Ovary (tissue), 9 donors: ENCODE data around the gene SLC9A3. TPM values are rescaled to one million over a fixed set of nuclear protein-coding genes. Genes with fewer than 3 reads are reported as not detected.

Experiments
- DNase-seq, 5 donors: peaks; one replicate each; pipeline ENCODE4 v3.0.0-alpha.2; 2019 to 2020
- H3K27ac ChIP-seq, 2 donors: fragments of 200-600 bp; one replicate each; pipeline versions ENCODE4 v1.5.1 to v1.8.0; 2019 to 2022
- H3K27me3 ChIP-seq: fragments of 200-600 bp; one replicate; pipeline ENCODE4 v1.8.0; 2022
- H3K36me3 ChIP-seq: fragments of 200-600 bp; sonication (generic); one replicate; pipeline ENCODE4 v1.5.1; 2019
- H3K4me1 ChIP-seq: one replicate; pipeline ENCODE4 v1.8.1; 2013; ENCODE audit warnings: mild to moderate bottlenecking, moderate library complexity; ENCODE audit not compliant: insufficient read depth
- H3K4me3 ChIP-seq: fragments of 200-600 bp; sonication (generic); one replicate; pipeline ENCODE4 v1.5.1; 2017
- H3K9me3 ChIP-seq, 2 donors: fragments of 200-600 bp in 1 of 2; sonication (generic) in 1 of 2; one replicate each; pipeline versions ENCODE4 v1.5.1 to v1.8.1; 2013 to 2019; ENCODE audit warnings: mild to moderate bottlenecking in 1 of 2, moderate library complexity in 1 of 2
- EP300 ChIP-seq: sonication (generic); formaldehyde crosslinking; IDR thresholded peaks from one replicate; pipeline ENCODE4 v1.6.1; 2017; ENCODE audit warnings: antibody characterized with exemption
- POLR2A ChIP-seq: fragments of 450-650 bp; IDR thresholded peaks from one replicate; pipeline ENCODE4 v1.6.1; 2017; ENCODE audit warnings: antibody characterized with exemption, mild to moderate bottlenecking, moderate library complexity
- WGBS, 3 donors: extraction: QIAGEN DNeasy Blood & Tissue Kit in 1 of 3; methylation state at CpG; one replicate each; pipeline versions ENCODE4 v1.1.5 to v1.1.7; 2013 to 2017; 5-methylcytosine and 5-hydroxymethylcytosine counted together
- intact Hi-C, 4 donors: fragments of 100-400 bp; cut with DNase I; formaldehyde crosslinking; loops; one replicate each; pipeline versions ENCODE4 v1.11.0 to v1.15.1; 2022 to 2023
- polyA plus RNA-seq, 2 donors: library from polyadenylated mRNA; stranded (reverse); fragments of 200-250 nt in 1 of 2; fragments of 350-450 nt in 1 of 2; fragmentation: Illumina TruSeq in 1 of 2; extraction: RNeasy Lipid Tissue Mini Kit (QIAGEN cat#74804) in 1 of 2; gene quantifications; one replicate each; pipeline ENCODE4 v1.2.3, GENCODE V29; 2013 to 2014
- total RNA-seq, 7 donors: library from RNA; depleted of rRNA in 2 of 7; stranded (reverse); fragments of >200 nt in 2 of 7; fragmentation: NEBNext Ultra II Directional in 3 of 7; extraction: Animal tissue kit (Norgen Biotek cat#: 25700) in 3 of 7; gene quantifications; one replicate each; pipeline versions ENCODE4 v1.1.0 to v1.2.4, GENCODE V29; 2016 to 2023
- TF ChIP-seq, protein P1 (sequence below), 3 donors: fragments of 450-650 bp in 2 of 3; fragments of 200-600 bp in 1 of 3; IDR thresholded peaks; one replicate each; pipeline versions ENCODE4 v1.5.1 to v1.8.0; 2016 to 2022; ENCODE audit warnings: antibody characterized with exemption in 3 of 3, mild to moderate bottlenecking in 1 of 3
- donor health status: DM: no; HTN: no; CAD: no; lungs with moderate emphysema.
- donor health status: DM: no; HTN: no; CAD: no.
- donor health status: Bipolar disorder and iron deficiency.
- donor health status: DM: yes; HTN: yes; CAD: no.
- donor health status: DM: no; HTN: no; CAD: no.
- donor health status: DM: yes; HTN: yes; CAD: no.

Gene SLC9A3
- total and polyA plus RNA-seq, 9 donors = 1.2 to 3.6 (median 1.9) TPM

DNA sequence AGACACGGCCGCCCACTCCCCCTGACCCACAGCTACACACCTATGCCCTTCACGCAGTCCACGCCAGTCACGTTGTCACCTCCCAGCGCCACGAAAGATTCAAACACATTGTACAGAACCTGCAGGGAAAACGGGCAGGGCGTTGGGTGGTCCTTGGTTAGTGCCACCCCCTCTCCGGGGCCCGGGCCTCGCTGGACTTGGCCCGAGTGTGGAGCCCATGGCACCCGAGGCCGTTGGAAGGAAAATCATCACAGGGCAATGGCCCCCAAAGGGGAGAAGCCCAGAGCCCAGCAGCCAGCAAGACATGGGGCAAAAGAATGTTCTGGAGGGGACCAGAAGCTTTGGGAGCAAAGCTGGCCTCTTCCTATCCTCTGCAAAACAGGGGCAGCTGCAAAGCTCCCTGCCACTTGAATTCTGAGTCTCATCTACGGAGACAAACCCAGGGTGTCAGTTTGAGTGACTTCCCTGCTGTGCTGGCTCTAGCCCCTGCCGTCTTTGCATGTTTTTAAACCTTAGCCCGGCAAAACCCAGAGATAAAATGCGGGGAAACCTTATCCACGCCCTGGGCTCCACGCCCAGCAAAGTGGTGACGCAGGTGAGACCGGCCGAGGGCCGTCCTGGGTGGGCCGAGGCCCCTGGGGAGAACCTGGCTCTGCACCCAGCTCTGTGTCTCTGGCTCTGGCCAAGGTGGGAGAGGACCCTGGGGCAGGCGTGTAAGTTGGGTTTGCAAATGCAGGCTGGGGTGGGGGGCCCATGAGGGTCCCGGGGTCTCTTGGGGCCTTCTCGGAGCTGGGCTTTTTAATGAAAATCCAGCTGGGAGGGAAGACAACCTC, 38.9 kb downstream of the SLC9A3 start:
- intact Hi-C loops = loop anchor here in 1 of 4 donors (10.0 kb wide), 1 partner anchor 119 kb away; no protein-coding TSS in a partner anchor
- H3K4me3 ChIP-seq = no peak overlapping the region
- TF ChIP-seq POLR2A = no peak
- TF ChIP-seq, protein P1, sequence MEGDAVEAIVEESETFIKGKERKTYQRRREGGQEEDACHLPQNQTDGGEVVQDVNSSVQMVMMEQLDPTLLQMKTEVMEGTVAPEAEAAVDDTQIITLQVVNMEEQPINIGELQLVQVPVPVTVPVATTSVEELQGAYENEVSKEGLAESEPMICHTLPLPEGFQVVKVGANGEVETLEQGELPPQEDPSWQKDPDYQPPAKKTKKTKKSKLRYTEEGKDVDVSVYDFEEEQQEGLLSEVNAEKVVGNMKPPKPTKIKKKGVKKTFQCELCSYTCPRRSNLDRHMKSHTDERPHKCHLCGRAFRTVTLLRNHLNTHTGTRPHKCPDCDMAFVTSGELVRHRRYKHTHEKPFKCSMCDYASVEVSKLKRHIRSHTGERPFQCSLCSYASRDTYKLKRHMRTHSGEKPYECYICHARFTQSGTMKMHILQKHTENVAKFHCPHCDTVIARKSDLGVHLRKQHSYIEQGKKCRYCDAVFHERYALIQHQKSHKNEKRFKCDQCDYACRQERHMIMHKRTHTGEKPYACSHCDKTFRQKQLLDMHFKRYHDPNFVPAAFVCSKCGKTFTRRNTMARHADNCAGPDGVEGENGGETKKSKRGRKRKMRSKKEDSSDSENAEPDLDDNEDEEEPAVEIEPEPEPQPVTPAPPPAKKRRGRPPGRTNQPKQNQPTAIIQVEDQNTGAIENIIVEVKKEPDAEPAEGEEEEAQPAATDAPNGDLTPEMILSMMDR (IDR thresholded peaks at IDR 0.05) = no peak
- TF ChIP-seq EP300 = no peak
- no peaks in the 10 kb centered on the region for H3K9me3 ChIP-seq
- H3K27ac ChIP-seq = no peak overlapping the region
- no peaks in the 10 kb centered on the region for H3K4me1 ChIP-seq
- H3K27me3 ChIP-seq = no peaks in the 10 kb centered on the region
- H3K36me3 ChIP-seq = no peaks in the 10 kb centered on the region
- no peak for DNase-seq
- 68 to 76% (median 75%) methylated on average over 29 of the region's 29 CpGs for WGBS, 3 donors

DNA sequence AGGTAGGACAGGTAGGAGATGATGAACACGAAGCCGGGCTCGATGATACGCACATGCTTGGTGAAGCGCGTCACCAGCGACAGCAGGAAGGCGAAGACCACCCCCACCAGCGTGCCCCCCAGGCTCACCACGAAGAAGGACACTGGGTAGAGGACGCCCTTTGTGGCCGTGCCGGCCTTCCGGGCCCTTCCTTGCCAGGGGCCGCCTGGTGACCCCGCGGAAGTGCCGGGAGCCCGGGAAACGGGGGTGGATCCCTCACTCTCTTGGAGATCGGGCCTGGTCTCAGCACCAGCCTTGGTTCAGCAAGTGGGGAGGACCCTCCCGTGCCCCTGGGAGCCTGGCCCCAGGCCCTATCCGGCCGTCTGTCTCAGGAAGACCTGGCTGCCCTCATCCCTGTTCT, 39.7 kb downstream of the SLC9A3 start:
- no peak for DNase-seq
- Histone ChIP-seq H3K36me3 (no peaks in the 10 kb centered on the region), H3K27ac (no peak overlapping the region), H3K27me3 (no peaks in the 10 kb centered on the region), H3K9me3 (no peaks in the 10 kb centered on the region), H3K4me1 (no peaks in the 10 kb centered on the region), H3K4me3 (no peak overlapping the region)
- intact Hi-C loops = loop anchor here in 1 of 4 donors (10.0 kb wide), 1 partner anchor 120 kb away; no protein-coding TSS in a partner anchor
- WGBS, 3 donors = 86 to 93% (median 92%) methylated on average over 24 of the region's 24 CpGs
- TF ChIP-seq, protein P1 (IDR thresholded peaks at IDR 0.05) = no peak
- TF ChIP-seq POLR2A = no peak
- TF ChIP-seq EP300 = no peak

DNA sequence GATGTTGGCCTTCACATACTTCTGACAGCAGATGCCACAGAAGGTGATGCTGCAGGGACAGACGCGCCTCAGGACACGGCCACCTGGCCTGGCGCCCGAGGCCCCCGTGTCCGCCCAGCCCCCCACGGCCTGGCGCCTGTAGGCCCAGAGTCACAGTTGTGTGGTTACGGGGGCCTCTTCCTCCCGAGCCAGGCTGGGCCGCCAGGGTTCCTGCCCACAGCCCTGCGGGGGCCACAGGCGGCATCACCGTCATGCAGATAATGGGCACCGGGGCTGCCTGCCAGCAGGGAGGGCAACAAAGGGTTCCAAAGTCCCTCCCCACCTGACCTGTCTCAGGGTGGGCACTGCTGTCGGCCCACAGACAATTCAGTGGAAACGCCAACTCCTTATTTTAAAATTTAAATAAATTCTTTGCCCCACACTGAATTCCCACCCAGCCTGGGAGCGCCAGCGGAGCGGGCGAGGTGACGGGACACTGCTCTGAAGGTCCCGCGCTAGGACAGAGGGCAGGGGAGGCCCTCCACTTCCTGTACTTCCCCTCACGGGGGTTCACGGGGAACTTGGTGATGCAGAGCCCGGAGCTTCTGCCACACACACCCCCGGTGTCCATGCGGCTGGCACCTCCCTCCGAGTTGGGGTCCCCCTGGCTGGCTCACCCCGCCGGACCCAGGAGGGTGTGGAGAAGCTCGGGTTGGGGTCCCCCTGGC, 40.7 kb downstream of the SLC9A3 start:
- 86 to 87% (median 86%) methylated on average over 34 of the region's 34 CpGs for WGBS, 3 donors
- Histone ChIP-seq H3K36me3 (no peaks in the 10 kb centered on the region), H3K27me3 (no peaks in the 10 kb centered on the region)

DNA sequence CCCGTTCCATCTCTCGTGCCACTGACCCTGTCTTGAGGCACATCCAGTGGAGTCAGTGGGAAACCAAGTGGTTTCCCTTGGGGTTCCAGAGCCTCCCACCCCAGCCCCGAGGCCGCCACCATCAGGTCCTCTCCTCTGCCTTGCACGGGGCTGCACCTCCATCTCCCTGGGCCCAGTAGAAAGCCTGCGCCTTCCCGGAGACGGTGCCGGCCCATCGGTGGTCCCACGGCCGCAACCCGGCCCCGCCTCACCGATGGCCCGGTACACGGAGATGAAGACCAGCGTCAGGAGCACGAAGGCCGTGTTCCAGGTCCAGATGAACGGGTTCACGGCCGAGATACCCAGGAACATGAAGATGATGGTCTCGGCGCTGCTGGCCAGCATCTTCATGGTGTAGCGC, 41.2 kb downstream of the SLC9A3 start:
- DNase-seq = no peak
- Histone ChIP-seq H3K27ac (no peak overlapping the region), H3K4me1 (no peaks in the 10 kb centered on the region), H3K4me3 (no peak overlapping the region), H3K36me3 (no peaks in the 10 kb centered on the region), H3K27me3 (no peaks in the 10 kb centered on the region), H3K9me3 (no peaks in the 10 kb centered on the region)
- intact Hi-C loops = loop anchor here in 1 of 4 donors (10.0 kb wide), 1 partner anchor 122 kb away; no protein-coding TSS in a partner anchor
- WGBS, 3 donors = 90 to 91% (median 90%) methylated on average over 26 of the region's 26 CpGs
- TF ChIP-seq, protein P1 (IDR thresholded peaks at IDR 0.05) = no peak
- TF ChIP-seq EP300 (no peak), POLR2A (no peak)

More for the DNA sequence above, 40.7 kb downstream of the SLC9A3 start:
- no peak overlapping the region for H3K4me3 ChIP-seq
- no peak for DNase-seq
- intact Hi-C loops = loop anchor here in 1 of 4 donors (10.0 kb wide), 1 partner anchor 121 kb away; no protein-coding TSS in a partner anchor
- H3K9me3 ChIP-seq = no peaks in the 10 kb centered on the region
- TF ChIP-seq POLR2A = no peak
- TF ChIP-seq, protein P1 (IDR thresholded peaks at IDR 0.05) = no peak
- no peak for TF ChIP-seq EP300
- no peaks in the 10 kb centered on the region for H3K4me1 ChIP-seq
- no peak overlapping the region for H3K27ac ChIP-seq
